Measurements from ENCODE around the gene FREM2. TPM values are rescaled to one million over a fixed set of nuclear protein-coding genes. Genes with fewer than 3 reads are reported as not detected.

FREM2 gene
- total and polyA plus RNA-seq, 4 donors = 1.6 to 58.3 (median 9.4) TPM

GRCh38 chr13:38785490-38785889 lies 98.6 kb downstream of the FREM2 start:
- Histone ChIP-seq H3K4me1 (ENCODE audit: control insufficient read depth in 5 of 5, insufficient read depth in 5 of 5, low read length in 5 of 5) (peaks cover 0 to 5% (median 0%) of the 10 kb centered on the region in 5 donors), H3K27ac (ENCODE audit: low read depth in 1 of 2, low read length in 1 of 2) (no peak overlapping the region), H3K36me3 (ENCODE audit: control insufficient read depth in 4 of 4, insufficient read depth in 4 of 4, low read length in 4 of 4) (no peaks in the 10 kb centered on the region), H3K4me3 (no peak overlapping the region), H3K9me3 (ENCODE audit: control insufficient read depth in 4 of 4, insufficient read depth in 3 of 4, low read length in 3 of 4) (no peaks in the 10 kb centered on the region), H3K9ac (ENCODE audit: insufficient read depth in 1 of 2, low read length in 2 of 2) (no peak overlapping the region), H3K27me3 (ENCODE audit: control insufficient read depth in 3 of 3, insufficient read depth in 3 of 3, low read length in 2 of 3) (no peaks in the 10 kb centered on the region)
- DNase-seq = no peak
- no peak for ATAC-seq (ENCODE audit: insufficient read depth, low FRiP score)
- no peak for TF ChIP-seq CTCF (IDR thresholded peaks at IDR 0.05; ENCODE audit: control extremely low read depth, extremely low read depth)
- WGBS, 2 donors = 7 to 8% methylated on average over 1 of the region's 1 CpG

GRCh38 chr13:38787550-38787949 lies 100.7 kb downstream of the FREM2 start:
- H3K27ac ChIP-seq (ENCODE audit: low read depth in 1 of 2, low read length in 1 of 2) = no peak overlapping the region
- H3K9ac ChIP-seq (ENCODE audit: insufficient read depth in 1 of 2, low read length in 2 of 2) = no peak overlapping the region
- no peak overlapping the region for H3K4me3 ChIP-seq
- 71 to 73% methylated on average over 1 of the region's 1 CpG for WGBS, 2 donors
- ATAC-seq (ENCODE audit: insufficient read depth, low FRiP score) (no peak), DNase-seq (no peak)
- no peaks in the 10 kb centered on the region for H3K9me3 ChIP-seq (ENCODE audit: control insufficient read depth in 4 of 4, insufficient read depth in 3 of 4, low read length in 3 of 4)
- TF ChIP-seq CTCF (IDR thresholded peaks at IDR 0.05; ENCODE audit: control extremely low read depth, extremely low read depth) = no peak
- no peaks in the 10 kb centered on the region for H3K27me3 ChIP-seq (ENCODE audit: control insufficient read depth in 3 of 3, insufficient read depth in 3 of 3, low read length in 2 of 3)
- peaks cover 0 to 5% (median 0%) of the 10 kb centered on the region in 5 donors for H3K4me1 ChIP-seq (ENCODE audit: control insufficient read depth in 5 of 5, insufficient read depth in 5 of 5, low read length in 5 of 5)
- no peaks in the 10 kb centered on the region for H3K36me3 ChIP-seq (ENCODE audit: control insufficient read depth in 4 of 4, insufficient read depth in 4 of 4, low read length in 4 of 4)

GRCh38 chr13:38796890-38797289 lies 110.0 kb downstream of the FREM2 start:
- no peak for ATAC-seq (ENCODE audit: insufficient read depth, low FRiP score)
- Histone ChIP-seq H3K27ac (ENCODE audit: low read depth in 1 of 2, low read length in 1 of 2) (no peak overlapping the region), H3K36me3 (ENCODE audit: control insufficient read depth in 4 of 4, insufficient read depth in 4 of 4, low read length in 4 of 4) (no peaks in the 10 kb centered on the region), H3K4me3 (no peak overlapping the region), H3K4me1 (ENCODE audit: control insufficient read depth in 5 of 5, insufficient read depth in 5 of 5, low read length in 5 of 5) (no peaks in the 10 kb centered on the region), H3K27me3 (ENCODE audit: control insufficient read depth in 3 of 3, insufficient read depth in 3 of 3, low read length in 2 of 3) (no peaks in the 10 kb centered on the region), H3K9ac (ENCODE audit: insufficient read depth in 1 of 2, low read length in 2 of 2) (no peak overlapping the region), H3K9me3 (ENCODE audit: control insufficient read depth in 4 of 4, insufficient read depth in 3 of 4, low read length in 3 of 4) (peaks cover 0 to 2% (median 0%) of the 10 kb centered on the region in 4 donors)
- no peak for DNase-seq
- WGBS, 2 donors = 94 to 100% methylated on average over 1 of the region's 1 CpG
- no peak for TF ChIP-seq CTCF (IDR thresholded peaks at IDR 0.05; ENCODE audit: control extremely low read depth, extremely low read depth)

GRCh38 chr13:38803531-38803930 lies 116.7 kb downstream of the FREM2 start:
- TF ChIP-seq CTCF (IDR thresholded peaks at IDR 0.05; ENCODE audit: control extremely low read depth, extremely low read depth) = no peak
- Histone ChIP-seq H3K9me3 (ENCODE audit: control insufficient read depth in 4 of 4, insufficient read depth in 3 of 4, low read length in 3 of 4) (peaks cover 0 to 9% (median 4%) of the 10 kb centered on the region in 4 donors), H3K9ac (ENCODE audit: insufficient read depth in 1 of 2, low read length in 2 of 2) (no peak overlapping the region), H3K27me3 (ENCODE audit: control insufficient read depth in 3 of 3, insufficient read depth in 3 of 3, low read length in 2 of 3) (no peaks in the 10 kb centered on the region), H3K4me3 (no peak overlapping the region), H3K27ac (ENCODE audit: low read depth in 1 of 2, low read length in 1 of 2) (no peak overlapping the region), H3K36me3 (ENCODE audit: control insufficient read depth in 4 of 4, insufficient read depth in 4 of 4, low read length in 4 of 4) (no peaks in the 10 kb centered on the region), H3K4me1 (ENCODE audit: control insufficient read depth in 5 of 5, insufficient read depth in 5 of 5, low read length in 5 of 5) (no peaks in the 10 kb centered on the region)
- DNase-seq (no peak), ATAC-seq (ENCODE audit: insufficient read depth, low FRiP score) (no peak)
- 71 to 80% methylated on average over 2 of the region's 2 CpGs for WGBS, 2 donors
